GM21390 (cell line): ENCODE measurements around the gene FRAS1.
"Not testable (repeated sequence)": the region's sequence is repeated elsewhere in the genome, so short reads cannot be mapped to it uniquely, and the experiment has no call there.

Experiments used
- ATAC-seq: cut with Tn5 transposase; IDR thresholded peaks from one replicate; pipeline ENCODE4 v1.9.1; 2021; ENCODE audit not compliant: unreplicated experiment

FRAS1 gene

GRCh38 chr4:78267790-78268189 lies 210.7 kb downstream of the FRAS1 start:
- no peak for ATAC-seq

DNA sequence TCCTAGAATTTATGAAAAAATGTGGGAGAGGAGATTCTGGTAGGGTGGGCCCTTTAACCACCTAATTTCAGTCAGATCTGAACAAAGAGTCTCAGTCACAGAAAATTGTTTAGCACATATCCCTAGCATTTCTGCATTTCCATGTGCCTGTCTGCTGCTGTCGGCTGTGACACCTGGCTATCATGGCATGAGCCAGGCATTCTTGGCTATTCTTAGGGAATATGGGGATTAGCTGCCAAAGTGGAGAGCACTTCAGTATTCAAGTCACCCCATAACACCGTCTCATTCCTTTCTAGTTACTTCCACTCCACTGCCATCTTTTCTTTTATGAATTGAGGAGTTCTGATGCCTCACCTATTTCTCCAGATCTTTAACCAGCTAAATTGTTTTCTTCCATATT lies 211.5 kb downstream of the FRAS1 start:
- no peak for ATAC-seq

DNA sequence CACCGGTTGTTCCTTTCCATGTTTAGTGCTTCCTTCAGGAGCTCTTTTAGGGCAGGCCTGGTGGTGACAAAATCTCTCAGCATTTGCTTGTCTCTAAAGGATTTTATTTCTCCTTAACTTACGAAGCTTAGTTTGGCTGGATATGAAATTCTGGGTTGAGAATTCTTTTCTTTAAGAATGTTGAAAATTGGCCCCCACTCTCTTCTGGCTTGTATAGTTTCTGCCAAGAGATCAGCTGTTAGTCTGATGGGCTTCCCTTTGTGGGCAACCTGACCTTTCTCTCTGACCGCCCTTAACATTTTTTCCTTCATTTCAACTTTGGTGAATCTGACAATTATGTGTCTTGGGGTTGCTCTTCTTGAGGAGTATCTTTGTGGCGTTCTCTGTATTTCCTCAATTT lies 218.3 kb downstream of the FRAS1 start:
- ATAC-seq, result not testable (repeated sequence)

DNA sequence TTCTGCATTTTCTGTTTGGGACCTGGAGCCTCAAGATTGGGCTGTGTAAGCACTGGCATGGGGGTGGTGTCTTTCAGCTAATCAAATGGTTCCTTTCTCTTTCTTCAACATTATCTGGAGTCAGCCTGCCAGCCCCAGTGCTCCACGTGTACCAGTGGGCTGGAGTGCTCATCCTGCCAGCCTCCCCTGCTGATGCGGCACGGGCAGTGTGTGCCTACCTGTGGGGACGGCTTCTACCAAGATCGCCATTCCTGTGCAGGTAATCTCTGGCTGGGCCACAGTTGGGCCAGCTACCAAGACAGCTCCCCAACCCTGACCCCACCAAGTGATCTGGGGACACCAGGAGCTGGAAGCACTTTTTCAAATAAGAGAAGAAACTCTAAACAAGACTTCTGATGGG lies 229.2 kb downstream of the FRAS1 start:
- ATAC-seq, result no peak

DNA sequence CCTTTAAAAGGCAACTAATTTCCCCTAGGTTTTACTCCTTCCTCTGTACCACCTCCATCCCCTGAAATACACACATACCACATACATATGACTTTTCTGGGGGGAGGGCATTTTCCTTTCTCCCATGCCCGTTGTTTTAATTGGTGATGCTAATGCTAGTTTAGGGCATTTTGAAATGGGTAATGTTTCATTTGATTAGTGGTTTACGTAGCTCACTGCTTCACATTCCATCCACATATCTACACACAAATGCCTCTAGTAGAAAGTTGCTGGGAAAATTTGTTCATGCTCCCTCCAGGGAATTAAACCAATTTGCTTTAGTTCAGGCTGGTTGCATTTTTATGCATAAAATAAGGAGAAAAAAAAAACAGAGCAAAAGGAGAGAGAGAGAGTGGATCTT lies 231.2 kb downstream of the FRAS1 start:
- ATAC-seq, result no peak

DNA sequence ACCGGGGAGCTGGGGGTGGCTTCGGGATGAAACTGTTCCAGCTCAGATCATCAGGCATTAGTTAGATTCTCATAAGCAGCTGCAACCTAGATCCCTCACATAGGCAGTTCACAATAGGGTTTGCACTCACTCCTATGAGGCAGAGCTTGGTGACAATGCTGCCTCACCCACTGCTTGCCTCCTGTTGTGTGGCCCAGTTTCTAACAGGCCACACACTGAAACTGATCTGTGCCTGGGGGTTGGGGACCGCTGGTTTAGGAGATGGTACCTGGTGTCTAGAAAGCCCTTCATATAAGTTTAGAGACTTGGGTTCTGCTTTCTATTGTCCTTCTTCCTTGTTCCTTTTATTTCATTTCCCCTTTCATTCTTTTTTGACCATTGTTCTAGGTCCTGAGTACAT lies 234.2 kb downstream of the FRAS1 start:
- no peak for ATAC-seq

- ATAC-seq, result no peak
Observed at GRCh38 chr4:78292341-78292740, 235.2 kb downstream of the FRAS1 start.

DNA sequence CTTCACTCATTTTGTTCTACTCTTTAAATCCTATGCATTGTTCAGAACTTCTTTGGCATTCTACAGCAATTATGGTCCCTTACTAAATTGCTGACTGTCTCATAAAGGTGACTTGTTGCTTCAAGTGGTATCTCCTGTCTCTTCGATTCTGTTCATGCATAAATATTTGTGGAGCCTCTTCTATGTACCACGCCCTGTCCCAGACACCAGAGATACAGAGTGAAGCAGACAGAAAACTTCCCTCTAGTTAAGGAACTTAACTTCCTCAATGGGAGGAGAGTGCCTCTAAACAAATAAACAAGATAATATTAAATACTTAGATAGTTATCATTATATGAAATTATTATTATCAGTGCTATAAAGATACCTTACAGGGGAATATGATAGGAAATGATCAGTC lies 235.7 kb downstream of the FRAS1 start:
- ATAC-seq, result no peak

DNA sequence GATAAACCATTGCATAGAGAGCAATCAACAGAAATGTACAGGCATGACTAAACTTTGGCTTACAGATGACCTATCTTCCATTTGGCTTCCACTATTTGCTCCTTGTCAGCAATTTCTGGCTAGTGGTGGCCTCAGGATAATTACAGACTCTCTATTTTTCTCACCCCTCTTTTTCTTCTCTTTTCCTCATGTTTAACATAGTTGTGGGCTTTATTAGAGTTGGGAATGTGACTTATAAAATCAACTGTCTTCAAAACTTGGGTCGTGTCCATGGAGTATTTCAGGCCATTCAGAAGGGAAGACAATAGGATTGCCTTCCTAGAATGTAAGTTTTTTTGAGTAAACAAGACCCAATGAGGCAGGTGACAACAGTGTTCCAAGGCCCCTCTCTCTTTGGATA lies 236.2 kb downstream of the FRAS1 start:
- ATAC-seq, result no peak

DNA sequence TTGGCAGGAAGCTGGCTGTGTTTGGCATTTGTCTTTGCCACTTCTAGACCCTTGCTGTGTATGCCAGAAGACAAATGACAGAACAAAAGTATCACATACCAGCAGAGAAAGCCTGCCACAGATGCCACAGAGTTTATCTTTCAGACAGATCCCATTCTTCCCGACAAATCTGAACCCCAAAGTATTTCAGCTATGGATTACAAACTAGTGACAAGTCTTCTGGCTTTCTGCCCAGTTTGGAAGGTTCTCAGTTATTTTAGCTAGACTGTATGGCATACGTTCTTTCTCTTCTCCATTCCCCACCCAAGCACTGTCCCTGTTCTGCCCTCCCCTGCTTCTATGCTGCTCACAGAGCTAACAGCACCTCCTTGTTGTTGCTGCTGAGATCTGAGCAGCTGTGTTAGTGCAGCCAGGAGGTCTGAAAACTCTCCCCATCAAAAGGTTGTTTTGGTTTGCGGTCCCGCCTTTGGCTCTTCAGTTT lies 236.7 kb downstream of the FRAS1 start:
- no peak for ATAC-seq

DNA sequence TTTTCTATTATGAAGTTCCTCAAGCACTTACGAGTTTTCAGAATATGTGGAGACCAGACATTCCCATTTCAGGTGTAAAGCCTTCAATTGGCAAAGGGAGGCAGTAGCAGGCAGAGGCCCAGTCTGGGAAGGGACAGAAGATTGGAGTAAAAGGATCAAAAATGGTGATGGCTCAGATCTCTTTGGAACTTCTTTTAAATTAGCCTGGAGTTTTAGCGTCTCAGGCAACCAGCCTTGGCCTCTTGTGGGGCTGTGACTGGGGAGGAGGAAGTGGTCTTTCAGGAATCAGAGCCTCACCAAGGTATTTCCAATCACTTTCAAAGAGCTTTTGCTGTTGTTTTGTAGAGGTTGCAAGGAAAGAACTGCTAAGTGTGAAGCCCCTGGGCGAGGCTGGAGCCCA lies 239.1 kb downstream of the FRAS1 start:
- ATAC-seq, result no peak

GRCh38 chr4:78297116-78297800 lies 240.1 kb downstream of the FRAS1 start:
- peak; percentile 65 for ATAC-seq

DNA sequence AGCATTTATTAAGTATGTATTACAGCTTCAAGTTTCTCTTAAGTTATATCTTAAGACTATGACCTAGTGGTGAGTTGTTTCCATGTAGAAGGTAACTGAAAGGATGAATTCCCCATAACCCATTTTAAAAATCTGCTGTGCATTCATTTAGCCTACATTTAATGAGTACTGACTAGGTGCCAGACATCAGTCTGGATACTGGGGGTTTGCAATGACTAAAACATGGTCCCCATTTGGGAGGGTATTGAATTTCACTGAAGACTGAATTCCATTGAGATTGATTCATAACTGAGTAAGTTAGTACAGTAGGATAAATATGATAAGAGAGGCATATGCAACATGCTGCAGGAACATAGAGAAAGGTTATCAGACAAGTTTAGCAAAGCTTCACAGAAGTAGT lies 241.5 kb downstream of the FRAS1 start:
- ATAC-seq, result no peak

- ATAC-seq, result peak; percentile 42
Observed at GRCh38 chr4:78299565-78299972, 242.4 kb downstream of the FRAS1 start.

DNA sequence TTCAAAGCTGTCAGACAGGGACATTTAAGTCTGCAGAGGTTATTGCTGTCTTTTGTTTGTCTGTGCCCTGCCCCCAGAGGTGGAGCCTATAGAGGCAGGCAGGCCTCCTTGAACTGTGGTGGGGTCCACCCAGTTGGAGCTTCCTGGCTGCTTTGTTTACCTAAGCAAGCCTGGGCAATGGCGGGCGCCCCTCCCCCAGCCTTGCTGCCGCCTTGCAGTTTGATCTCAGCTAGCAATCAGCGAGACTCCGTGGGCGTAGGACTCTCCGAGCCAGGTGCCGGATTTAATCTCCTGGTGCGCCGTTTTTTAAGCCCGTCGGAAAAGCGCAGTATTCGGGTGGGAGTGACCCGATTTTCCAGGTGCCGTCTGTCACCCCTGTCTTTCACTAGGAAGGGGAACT lies 250.1 kb downstream of the FRAS1 start:
- not testable (repeated sequence) for ATAC-seq

DNA sequence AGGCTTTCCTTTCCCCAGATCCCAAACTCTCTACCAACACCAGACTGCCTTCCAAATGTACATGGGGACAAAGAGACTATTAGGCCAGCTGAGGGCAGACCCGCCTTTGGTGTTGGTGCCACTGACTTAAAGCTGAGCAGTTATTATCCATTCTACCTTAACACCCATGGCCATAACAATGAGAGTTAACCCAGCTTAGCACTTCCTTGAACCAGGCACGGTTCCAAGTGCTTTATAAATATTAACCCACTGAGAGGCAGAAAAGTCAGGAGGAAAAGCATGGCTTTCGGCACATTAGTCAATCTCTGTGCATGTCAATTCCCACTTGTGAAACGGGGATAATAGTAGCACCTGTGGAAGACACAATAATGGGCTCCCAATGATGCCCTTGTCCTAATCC lies 251.4 kb downstream of the FRAS1 start:
- ATAC-seq, result no peak

DNA sequence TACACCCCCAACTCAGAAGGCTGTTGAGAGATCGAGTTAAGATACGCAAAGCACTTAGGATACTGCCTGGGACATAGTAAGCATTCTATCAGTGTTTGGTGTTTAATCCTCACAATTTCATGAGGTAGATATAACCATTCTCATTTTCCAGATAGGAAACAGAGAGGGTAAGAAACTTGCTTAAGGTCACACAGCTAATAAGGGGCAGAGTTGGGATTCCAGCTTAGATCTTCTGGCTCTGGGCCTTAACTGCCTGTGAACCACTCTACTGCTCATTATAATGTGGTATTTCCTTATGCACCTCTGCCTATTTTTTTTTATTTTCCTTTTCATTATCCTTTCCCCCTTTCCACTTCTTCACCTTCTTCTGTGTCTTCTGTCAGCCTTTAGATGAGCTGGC lies 252.2 kb downstream of the FRAS1 start:
- no peak for ATAC-seq

DNA sequence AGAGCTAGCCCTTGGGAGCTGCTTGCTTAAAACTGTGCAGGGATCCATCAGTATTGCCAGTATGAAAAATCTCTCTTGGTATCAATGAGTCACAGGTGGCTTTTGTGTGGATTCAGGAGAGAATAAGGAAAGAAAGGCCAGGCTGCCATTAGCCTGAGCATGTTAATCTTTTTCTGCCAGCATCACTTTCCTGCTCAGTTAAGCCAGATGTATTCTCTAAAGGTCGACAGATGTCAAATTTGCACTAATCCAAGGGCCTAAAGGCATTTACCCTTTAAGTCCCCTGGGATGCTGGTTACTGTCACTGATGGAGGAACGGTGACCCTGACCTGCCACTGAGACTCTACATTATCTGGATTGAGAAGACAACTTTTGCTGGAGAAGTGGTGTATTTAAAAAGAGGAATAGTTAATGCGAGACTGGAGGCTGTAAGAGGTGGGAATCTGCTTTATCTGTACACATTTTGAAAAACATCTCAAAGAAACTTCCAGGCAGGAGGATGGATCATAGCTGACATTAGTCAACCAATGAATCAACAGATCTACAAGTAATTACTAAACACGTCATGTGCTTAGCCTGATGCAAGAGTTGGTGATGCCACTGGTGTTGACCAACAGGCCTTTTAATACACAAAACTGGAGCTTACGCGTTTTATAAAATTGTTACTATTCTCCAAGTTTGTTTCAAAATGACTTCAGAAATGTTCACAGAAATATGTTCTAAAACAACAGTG lies 253.1 kb downstream of the FRAS1 start:
- no peak for ATAC-seq

DNA sequence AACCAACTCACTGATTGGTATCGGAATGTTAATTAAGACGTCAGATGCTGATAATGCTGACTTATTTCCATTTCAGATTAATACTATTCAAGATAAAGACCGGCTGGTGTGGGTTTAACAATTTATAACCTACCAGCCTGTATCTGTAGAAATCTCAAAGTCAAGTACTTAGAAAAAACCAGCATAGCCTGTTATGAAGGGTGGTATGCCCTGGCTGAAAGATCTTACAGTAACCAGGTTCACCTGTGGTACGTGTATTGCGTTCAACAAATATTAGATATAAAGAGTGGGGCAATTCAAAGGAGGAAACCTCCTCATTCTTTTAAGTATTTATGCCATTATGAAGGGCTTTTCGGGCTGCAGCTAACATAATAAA lies 253.6 kb downstream of the FRAS1 start:
- ATAC-seq, result no peak

- no peak for ATAC-seq
Observed at GRCh38 chr4:78311306-78311705, 254.2 kb downstream of the FRAS1 start.

GRCh38 chr4:78312989-78313753 lies 256.0 kb downstream of the FRAS1 start:
- no peak for ATAC-seq

DNA sequence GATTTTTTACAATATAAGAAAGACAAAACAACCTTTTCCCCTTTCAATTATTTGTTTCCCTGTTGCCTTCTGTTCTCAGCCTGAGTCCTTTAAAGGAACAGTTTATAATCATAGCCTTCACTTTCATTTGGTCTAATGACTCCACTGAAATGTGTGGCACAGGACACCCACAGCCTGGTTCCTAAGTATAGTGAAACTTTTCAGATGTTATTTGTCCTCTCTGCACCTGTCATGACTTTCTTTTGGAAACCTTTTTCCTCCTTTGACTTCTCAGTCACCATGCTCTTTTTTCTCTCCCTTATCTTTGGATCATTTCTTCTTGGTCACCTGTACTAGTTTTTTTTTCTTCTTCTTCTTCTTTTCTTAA lies 256.6 kb downstream of the FRAS1 start:
- ATAC-seq, result no peak
